Activated T-helper 17 cell treated with anti-CD3 and anti-CD28 coated beads, Interleukin-2, amount 50 U/mL, for 72 hours (primary cell): ENCODE data around the gene NSF. TPM values are rescaled to one million over a fixed set of nuclear protein-coding genes. Genes with fewer than 3 reads are reported as not detected.

ENCODE experiments used
- ATAC-seq: fragments of 150-1000 bp; cut with Tn5 transposase; replicated peaks from 2 replicates; pipeline ENCODE4 v1.10.0; 2021; ENCODE audit warnings: mild to moderate bottlenecking, moderate library complexity
- H3K27ac Mint-ChIP-seq: one replicate; pipeline ENCODE4 v1.8.0; 2022; ENCODE audit warnings: mixed read lengths
- H3K27me3 Mint-ChIP-seq: one replicate; pipeline ENCODE4 v1.8.0; 2022; ENCODE audit warnings: mixed read lengths
- H3K36me3 Mint-ChIP-seq: one replicate; pipeline ENCODE4 v1.8.0; 2022; ENCODE audit warnings: low read depth, mild to moderate bottlenecking, mixed read lengths
- H3K4me1 Mint-ChIP-seq: one replicate; pipeline ENCODE4 v1.8.0; 2022; ENCODE audit warnings: mixed read lengths
- H3K4me3 Mint-ChIP-seq: one replicate; pipeline ENCODE4 v1.8.0; 2022; ENCODE audit warnings: mild to moderate bottlenecking, mixed read lengths
- H3K9me3 Mint-ChIP-seq: one replicate; pipeline ENCODE4 v1.8.0; 2022; ENCODE audit warnings: mixed read lengths
- total RNA-seq, 2 donors: library from RNA; stranded (reverse); gene quantifications; one replicate each; pipeline ENCODE4 v1.2.3, GENCODE V29; 2022

Gene NSF
- total RNA-seq, 2 donors from 2014 or later: 35.0 to 45.1 TPM

DNA sequence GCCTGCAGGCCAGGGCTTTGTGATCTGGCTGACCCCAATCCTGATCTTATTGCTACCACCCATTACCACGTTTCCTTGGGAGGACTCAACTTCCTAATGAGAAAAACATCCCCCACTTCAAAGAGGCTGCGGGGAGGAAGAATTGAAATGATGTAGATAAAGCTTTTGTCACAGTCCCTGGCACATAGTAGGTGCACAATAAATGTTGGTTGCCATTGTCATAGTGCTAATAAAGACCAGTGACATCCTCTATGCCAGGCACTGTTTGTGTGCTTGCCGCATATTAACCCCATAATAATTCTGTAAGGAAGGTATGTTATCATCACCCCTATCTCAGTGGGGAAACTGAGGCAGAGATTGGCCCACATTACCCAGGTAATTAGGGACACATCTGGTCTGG lies 205.6 kb downstream of the NSF start:
- Mint-ChIP-seq H3K27me3 (peaks cover 24% of the 10 kb centered on the region), H3K36me3 (no peaks in the 10 kb centered on the region), H3K9me3 (no peaks in the 10 kb centered on the region), H3K4me1 (no peaks in the 10 kb centered on the region), H3K27ac (no peak overlapping the region), H3K4me3 (no peak overlapping the region)
- ATAC-seq: no peak

DNA sequence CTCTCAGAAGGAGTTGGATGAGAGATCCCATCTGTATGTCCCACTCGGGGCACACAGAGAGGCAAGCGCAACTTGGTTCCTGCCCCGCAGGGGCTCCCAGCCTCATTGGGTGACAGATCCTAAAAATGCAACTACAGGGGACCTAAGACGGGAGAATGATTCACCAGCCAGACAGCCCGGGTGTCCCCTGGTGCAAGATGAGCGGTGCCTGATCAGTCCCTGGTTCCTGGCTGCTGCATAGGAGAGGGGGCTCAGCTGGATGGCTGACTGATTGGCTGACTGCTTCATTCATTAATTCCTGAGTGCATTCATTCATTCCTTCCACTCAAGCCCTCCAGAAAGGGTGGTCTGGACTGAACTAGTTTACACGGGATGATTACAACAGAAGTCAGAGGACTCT lies 206.1 kb downstream of the NSF start:
- Mint-ChIP-seq H3K4me1 (no peaks in the 10 kb centered on the region), H3K9me3 (no peaks in the 10 kb centered on the region), H3K27me3 (peaks cover 22% of the 10 kb centered on the region), H3K4me3 (no peak overlapping the region), H3K27ac (no peak overlapping the region), H3K36me3 (no peaks in the 10 kb centered on the region)
- ATAC-seq: no peak

DNA sequence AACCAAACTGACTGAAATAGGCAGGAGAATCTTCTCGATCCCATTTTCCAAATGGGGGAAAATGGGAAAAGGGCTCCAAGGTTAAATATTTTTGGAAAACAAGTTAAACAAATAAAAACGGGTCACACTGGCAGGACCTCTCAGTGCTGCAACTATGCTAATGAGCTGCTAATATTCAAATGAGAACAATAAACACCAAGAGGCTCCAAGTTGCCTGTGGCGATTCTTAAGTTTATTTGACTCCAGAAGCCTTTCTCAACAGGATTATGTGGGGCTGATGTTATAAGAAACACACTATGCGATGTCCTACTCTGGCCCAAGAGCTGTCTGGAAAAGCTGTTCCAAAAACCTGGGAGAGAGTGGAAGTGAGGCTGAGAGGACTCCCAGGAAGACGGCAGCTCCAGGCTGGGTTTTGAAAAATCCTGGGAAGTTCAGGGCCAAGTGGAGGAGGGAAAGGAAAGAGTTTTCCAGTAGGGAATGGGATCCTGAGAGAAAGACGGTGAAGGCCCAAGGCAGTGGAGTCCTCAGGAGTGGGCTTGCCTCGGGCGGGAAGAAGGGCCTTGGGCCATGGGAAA lies 206.6 kb downstream of the NSF start:
- no peak for ATAC-seq
- Mint-ChIP-seq H3K27me3 (peaks cover 19% of the 10 kb centered on the region), H3K4me1 (no peaks in the 10 kb centered on the region), H3K9me3 (no peaks in the 10 kb centered on the region), H3K27ac (no peak overlapping the region), H3K4me3 (no peak overlapping the region), H3K36me3 (no peaks in the 10 kb centered on the region)

DNA sequence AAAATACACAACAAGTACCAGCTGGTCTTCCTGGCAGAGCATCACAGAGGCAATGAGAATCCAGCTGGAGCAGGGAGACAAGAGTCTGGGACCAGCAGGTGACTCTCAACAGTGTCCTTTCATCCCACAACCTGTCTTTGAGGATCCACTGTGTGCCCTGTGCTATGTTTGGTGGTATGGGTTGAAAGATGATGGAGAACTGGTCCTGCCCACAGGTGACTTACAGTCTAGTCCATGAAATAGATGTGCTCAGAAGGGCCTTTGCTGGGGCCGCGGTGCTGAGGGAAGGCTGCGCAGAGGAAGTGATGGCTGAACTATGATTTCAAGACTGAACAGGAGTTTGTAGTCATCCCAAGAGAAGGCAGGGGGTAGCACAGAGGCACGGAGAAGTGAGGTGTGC lies 210.1 kb downstream of the NSF start:
- no peak for ATAC-seq
- no peaks in the 10 kb centered on the region for H3K36me3 Mint-ChIP-seq
- H3K27me3 Mint-ChIP-seq: peaks cover 14% of the 10 kb centered on the region
- no peak overlapping the region for H3K27ac Mint-ChIP-seq
- no peaks in the 10 kb centered on the region for H3K4me1 Mint-ChIP-seq
- H3K4me3 Mint-ChIP-seq: no peak overlapping the region
- H3K9me3 Mint-ChIP-seq: no peaks in the 10 kb centered on the region

DNA sequence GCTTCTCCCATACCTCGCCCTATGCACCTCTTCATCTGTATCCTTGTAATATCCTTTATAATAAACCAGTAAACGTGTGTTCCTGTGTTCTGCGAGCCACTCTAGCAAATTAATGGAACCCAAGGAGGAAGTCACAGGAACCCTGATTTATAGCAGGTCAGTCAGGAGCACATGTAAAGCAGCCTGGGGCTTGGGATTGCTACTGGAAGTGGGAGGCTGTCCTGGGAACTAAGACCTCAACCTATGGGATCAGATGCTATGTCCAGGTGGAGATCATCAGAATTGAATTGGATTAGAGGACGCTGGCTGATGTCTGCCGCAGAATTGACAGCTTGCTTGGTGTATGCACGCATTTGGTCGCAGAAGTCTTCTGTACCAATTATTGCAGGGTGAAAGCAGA lies 212.3 kb downstream of the NSF start:
- Mint-ChIP-seq H3K36me3 (no peaks in the 10 kb centered on the region), H3K9me3 (no peaks in the 10 kb centered on the region), H3K27me3 (peaks cover 10% of the 10 kb centered on the region), H3K4me1 (no peaks in the 10 kb centered on the region), H3K27ac (no peak overlapping the region), H3K4me3 (no peak overlapping the region)
- ATAC-seq: no peak

DNA sequence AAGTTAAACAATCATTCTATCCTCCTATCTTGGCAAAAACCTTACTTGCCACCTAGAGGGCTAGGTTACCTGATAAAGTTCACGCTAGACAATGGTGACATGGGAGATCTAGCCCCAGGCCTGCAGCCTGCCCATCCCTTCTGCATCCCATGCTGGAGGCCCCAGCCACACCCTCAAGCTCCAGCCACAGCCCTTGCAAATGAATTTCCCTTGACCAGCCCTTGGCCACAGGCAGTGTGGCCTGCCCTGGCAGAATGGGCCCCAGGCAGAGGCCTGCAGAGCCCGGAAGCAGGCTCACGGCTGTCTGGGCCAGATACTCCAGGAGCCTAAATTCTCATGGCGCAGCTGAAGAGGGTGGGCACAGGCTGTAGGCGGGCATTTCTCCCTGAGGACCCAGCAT lies 213.1 kb downstream of the NSF start:
- H3K9me3 Mint-ChIP-seq: no peaks in the 10 kb centered on the region
- ATAC-seq: no peak
- H3K36me3 Mint-ChIP-seq: no peaks in the 10 kb centered on the region

DNA sequence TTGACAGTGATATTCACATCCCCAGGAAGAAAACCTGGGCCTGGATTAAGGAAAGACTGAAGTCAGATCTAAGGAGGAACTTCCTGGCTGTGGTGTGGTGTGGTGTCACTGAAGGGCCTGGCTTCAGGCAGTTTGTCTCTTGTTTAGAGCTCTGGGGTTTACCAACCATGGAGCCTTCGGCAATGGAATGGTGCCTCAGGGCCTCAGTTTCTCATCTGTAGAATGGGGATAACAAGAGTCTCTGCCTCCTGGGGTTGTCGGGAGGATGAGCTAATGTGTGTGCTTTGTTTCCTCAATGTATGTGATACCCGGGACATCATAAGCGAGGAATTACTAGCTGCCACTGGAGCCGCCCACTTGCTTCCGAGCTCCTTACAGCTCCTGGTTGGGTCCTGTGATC lies 215.3 kb downstream of the NSF start:
- H3K4me1 Mint-ChIP-seq: no peaks in the 10 kb centered on the region
- H3K36me3 Mint-ChIP-seq: no peaks in the 10 kb centered on the region
- peaks cover 7% of the 10 kb centered on the region for H3K27me3 Mint-ChIP-seq
- no peaks in the 10 kb centered on the region for H3K9me3 Mint-ChIP-seq
- no peak for ATAC-seq
- no peak overlapping the region for H3K27ac Mint-ChIP-seq
- H3K4me3 Mint-ChIP-seq: no peak overlapping the region

More for the DNA sequence above, 213.1 kb downstream of the NSF start:
- Mint-ChIP-seq H3K27ac (no peak overlapping the region), H3K4me1 (no peaks in the 10 kb centered on the region), H3K27me3 (peaks cover 10% of the 10 kb centered on the region), H3K4me3 (no peak overlapping the region)

Other genes with a start within 250 kb of the NSF start
- gene ARL17B, start 228.9 kb upstream of the NSF start, total RNA-seq: 10 to 100 TPM; 21.6 to 22.3 TPM
- 1 to 10 TPM; 5.9 to 9.3 TPM for gene LRRC37A2, start 78.2 kb upstream of the NSF start, total RNA-seq
- gene ARL17A, start 11.0 kb upstream of the NSF start, total RNA-seq: 10 to 100 TPM; 18.1 to 38.6 TPM
- under 1 TPM in 1 of 2 donors, not detected in 1; 0.13 TPM for gene WNT3, start 228.0 kb downstream of the NSF start, total RNA-seq